Astrocyte of the cerebellum (primary cell): ENCODE data around the gene VPS11.
"Not testable (repeated sequence)": the region's sequence is repeated elsewhere in the genome, so short reads cannot be mapped to it uniquely, and the experiment has no call there.

Experiments used
- DNase-seq: peaks from one replicate; pipeline ENCODE4 v3.0.0-alpha.2; 2011; ENCODE audit warnings: low read depth
- H3K4me3 ChIP-seq: 2 replicates; pipeline ENCODE4 v1.5.1; 2011; ENCODE audit warnings: mild to moderate bottlenecking, low read depth, low read length, moderate library complexity
- CTCF ChIP-seq: IDR thresholded peaks from 2 replicates; pipeline ENCODE4 v1.5.1; 2012; ENCODE audit warnings: low read length, low read depth, moderate library complexity, mild to moderate bottlenecking; ENCODE audit errors: missing control alignments
- in situ Hi-C: cut with HindIII; loops from 2 replicates; pipeline ENCODE4 v1.10.0; 2017; ENCODE audit warnings: low sequenced_read_pairs

Gene VPS11

GRCh38 chr11:119038884-119039283, 28.7 kb upstream of the VPS11 start:
- H3K4me3 ChIP-seq: no peak overlapping the region
- in situ Hi-C loops: no loop called here
- DNase-seq: no peak
- TF ChIP-seq CTCF: no peak

- DNase-seq, H3K4me3 ChIP-seq, in situ Hi-C loops: not testable (repeated sequence)
Measured at GRCh38 chr11:119039471-119039870, 28.1 kb upstream of the VPS11 start.

GRCh38 chr11:119041821-119042514, 25.6 kb upstream of the VPS11 start:
- no peak for DNase-seq
- in situ Hi-C loops: no loop called here
- H3K4me3 ChIP-seq: no peak overlapping the region
- TF ChIP-seq CTCF: no peak

GRCh38 chr11:119042927-119043326, 24.7 kb upstream of the VPS11 start:
- no peak for DNase-seq
- TF ChIP-seq CTCF: no peak
- H3K4me3 ChIP-seq: no peak overlapping the region
- in situ Hi-C loops: no loop called here

- TF ChIP-seq CTCF: peak; percentile 36
- in situ Hi-C loops: no loop called here
- H3K4me3 ChIP-seq: no peak overlapping the region
- DNase-seq: no peak
Measured at GRCh38 chr11:119044708-119045107, 22.9 kb upstream of the VPS11 start.

GRCh38 chr11:119046489-119046888, 21.1 kb upstream of the VPS11 start:
- H3K4me3 ChIP-seq: no peak overlapping the region
- no peak for TF ChIP-seq CTCF
- DNase-seq: no peak
- in situ Hi-C loops: no loop called here

GRCh38 chr11:119047205-119047604, 20.4 kb upstream of the VPS11 start:
- no peak for DNase-seq
- no peak overlapping the region for H3K4me3 ChIP-seq
- TF ChIP-seq CTCF: no peak
- in situ Hi-C loops: no loop called here
